HG03354 (cell line): ENCODE data around the gene SYNJ2.

Experiments
- ATAC-seq: cut with Tn5 transposase; IDR thresholded peaks from one replicate; pipeline ENCODE4 v1.9.1; 2021; ENCODE audit warnings: mild to moderate bottlenecking; ENCODE audit not compliant: unreplicated experiment, poor library complexity, severe bottlenecking

Gene SYNJ2

GRCh38 chr6:158038291-158039177, 56.9 kb downstream of the SYNJ2 start:
- ATAC-seq, result no peak

- ATAC-seq, result no peak
Measured at GRCh38 chr6:158039178-158039557, 57.5 kb downstream of the SYNJ2 start.

- ATAC-seq, result no peak
Measured at GRCh38 chr6:158039571-158040050, 57.9 kb downstream of the SYNJ2 start.

- ATAC-seq, result peak; percentile 71
Measured at GRCh38 chr6:158040051-158040803, 58.6 kb downstream of the SYNJ2 start.

GRCh38 chr6:158040804-158041347, 59.2 kb downstream of the SYNJ2 start:
- no peak for ATAC-seq

- no peak for ATAC-seq
Measured at GRCh38 chr6:158041370-158041769, 59.7 kb downstream of the SYNJ2 start.

GRCh38 chr6:158041788-158042187, 60.1 kb downstream of the SYNJ2 start:
- no peak for ATAC-seq

GRCh38 chr6:158042245-158042798, 60.7 kb downstream of the SYNJ2 start:
- ATAC-seq, result no peak

GRCh38 chr6:158043008-158043407, 61.3 kb downstream of the SYNJ2 start:
- no peak for ATAC-seq

DNA sequence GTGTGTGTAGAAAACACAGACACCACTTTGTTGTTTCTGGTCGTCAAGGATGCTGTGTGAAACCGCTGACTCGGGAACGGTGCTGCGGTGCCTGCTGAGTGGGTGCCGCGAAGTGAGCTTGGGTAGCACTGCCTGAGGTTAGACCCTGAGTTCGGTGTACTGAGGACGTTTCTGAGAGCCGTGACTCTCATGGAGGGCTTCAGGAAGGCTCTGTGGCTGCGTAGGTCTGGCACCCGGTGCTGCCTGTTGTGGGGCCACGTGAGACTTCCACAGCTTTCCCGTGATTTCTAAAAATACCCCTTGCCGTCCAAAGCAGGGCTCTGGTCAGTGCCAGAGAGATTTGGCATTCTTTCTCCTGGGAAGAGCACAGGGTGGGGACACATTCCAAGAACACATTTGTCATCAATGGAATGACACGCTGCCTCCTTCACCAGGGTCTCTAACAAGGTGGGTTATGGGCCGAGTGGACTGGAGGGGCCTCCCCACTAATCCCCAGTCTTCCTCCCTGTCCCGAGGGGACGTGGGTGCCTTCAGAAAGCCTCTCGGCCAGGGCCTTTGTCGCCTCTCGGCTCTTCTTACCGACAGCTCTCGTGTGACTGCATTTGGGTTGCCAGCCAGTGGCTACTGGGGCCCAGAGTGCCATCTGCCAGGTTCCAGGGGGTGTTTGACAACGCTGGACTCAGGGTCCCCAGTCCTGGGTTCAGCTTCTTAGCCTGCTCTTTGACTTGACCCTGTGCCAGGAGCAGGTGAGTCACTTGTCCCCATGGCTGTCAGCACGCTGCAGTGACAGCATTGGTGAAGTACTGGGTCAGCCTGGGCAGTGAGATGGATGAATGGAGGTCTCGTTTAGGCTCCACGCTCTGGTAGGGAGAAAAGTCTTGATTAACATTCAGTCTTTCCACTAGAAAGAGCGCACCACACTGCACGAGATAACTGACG, 62.2 kb downstream of the SYNJ2 start:
- ATAC-seq, result no peak

- ATAC-seq, result no peak
Measured at GRCh38 chr6:158044525-158044888, 62.8 kb downstream of the SYNJ2 start.

DNA sequence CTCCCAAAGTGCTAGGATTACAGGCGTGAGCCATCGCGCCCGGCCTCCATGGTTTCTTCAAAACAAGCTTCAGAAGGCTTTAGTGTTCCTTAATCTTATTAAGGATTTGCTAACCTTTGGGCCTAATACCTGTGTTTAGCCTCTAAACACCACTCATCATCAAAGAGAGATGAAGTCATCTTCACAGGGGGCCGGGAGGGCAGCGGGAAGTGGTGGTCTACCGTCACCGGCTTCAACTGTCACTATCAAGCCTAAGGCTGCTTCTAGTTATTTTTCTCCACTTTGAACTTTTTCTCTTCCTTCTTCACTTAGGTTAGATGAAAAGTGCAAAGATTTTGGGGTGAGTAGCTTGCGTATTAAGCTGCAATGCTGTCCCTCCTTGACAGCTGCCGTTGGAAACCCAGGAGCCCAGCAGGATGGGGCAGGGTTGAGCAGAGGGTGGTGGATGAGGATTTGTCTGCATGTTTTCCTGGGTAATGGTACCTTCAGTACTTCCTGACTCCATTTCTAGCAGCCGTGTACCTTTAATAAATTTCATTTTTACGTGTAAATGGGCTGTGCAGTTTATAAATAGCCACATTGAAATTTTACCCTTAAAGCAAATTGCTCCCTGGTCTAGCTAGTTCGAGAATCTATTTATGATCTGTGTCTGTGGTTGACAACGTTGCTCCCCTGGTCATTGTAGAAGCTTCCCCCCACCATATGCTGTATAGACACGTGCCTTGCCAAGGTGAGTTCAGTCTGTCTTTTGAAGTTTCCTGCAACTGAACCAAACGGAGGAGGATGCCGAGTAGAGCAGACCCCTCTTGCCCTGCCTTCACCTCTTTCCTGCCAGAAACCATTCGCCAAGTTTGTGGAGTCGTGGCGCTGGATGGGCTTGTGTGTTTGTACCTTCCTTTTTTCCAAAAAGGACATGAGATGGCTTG, 64.8 kb downstream of the SYNJ2 start:
- ATAC-seq, result no peak

GRCh38 chr6:158047127-158047518, 65.5 kb downstream of the SYNJ2 start:
- ATAC-seq, result no peak

DNA sequence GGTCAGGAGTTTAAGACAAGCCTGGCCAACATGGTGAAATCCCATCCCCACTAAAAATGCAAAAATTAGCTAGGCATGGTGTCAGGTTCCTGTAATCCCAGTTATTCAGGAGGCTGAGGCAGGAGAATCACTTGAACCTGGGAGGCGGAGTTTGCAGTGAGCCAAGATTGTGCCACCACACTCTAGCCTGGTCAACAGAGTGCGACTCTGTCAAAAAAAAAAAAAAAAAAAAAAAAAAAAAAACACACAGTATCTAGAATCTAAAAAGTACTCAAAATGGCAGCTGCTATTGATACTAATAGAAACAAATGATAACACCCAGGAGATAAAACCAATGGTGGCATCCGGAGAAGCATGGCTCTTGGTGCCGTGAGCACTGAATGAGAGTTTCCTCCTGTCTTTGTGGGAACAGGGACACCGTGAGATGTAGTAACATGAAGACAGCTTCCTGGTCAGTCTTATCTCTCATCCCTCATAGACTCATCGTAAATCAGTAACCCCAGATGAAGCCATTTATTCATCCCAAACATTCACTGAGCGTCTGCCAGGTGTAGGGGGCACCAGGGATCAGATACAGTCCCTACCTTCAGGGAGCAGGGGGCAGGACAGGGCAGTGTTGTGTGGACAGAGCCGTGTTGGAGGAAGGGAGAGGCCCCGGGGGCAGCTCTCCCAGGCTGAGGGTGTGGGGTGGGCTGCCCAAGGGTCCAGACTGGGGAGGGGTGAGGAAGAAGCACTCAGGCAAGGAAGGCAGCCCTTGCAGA, 66.1 kb downstream of the SYNJ2 start:
- no peak for ATAC-seq

DNA sequence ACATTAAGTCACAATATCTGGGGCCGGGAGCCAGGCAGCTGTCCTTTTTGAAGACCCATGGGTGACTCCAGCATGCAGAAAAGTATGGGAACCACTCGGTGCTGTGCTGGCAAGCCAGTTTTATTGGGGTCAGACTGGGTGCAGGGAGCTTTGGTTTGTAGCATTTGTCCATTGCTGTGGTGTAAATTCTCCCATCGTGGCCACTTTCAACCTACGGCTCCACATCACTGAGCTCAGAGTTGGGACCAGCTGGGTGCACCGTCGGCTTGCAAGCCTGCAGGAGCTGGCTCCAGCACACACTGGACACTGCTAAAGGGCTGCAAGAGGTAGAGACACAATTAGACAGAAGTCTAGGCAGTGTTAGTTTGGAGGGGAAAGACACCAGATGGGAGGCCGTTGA, 66.9 kb downstream of the SYNJ2 start:
- no peak for ATAC-seq

DNA sequence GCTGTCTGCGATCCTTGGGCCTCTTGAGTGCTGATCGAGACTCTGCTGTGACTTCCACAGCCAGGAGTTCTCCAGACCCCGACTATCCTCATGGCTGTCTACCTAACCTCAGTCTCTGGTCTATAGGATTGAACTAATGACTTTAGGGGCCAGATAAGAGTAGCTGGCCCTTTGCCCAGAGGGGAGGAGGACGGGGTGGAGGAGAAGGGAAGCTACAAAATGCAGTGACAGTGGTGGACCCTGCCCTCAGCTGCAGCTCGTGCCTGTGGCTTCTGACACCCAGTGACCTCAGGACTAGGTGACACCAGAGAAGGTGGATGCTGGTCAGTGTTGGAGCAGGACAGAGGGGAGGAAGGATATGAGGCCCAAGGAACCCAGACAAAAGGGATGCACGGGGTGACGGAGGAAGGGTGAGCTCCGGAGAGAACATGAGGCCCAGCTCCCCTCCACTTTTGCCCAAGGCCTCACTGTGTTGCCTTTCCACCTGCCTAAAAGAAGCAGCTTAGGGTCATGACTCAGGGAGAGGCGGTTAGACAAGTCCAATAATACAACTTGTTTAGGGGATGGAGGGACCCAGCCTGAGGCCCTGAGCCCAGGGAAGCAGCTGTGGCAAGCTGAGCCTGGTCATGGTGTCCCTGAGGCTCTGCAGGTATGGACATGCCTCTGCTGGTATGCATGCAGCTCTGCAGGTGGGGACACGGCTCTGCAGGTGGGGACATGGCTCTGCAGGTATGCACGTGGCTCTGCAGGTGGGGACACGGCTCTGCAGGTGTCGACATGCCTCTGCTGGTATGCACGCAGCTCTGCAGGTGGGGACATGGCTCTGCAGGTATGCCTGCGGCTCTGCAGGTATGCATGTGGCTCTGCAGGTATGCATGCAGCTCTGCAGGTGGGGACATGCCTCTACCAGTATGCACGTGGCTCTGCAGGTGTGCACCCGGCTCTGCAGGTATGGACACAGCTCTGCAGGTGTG, 67.7 kb downstream of the SYNJ2 start:
- no peak for ATAC-seq
